ENCODE measurements around the gene PLCH1. TPM values are rescaled to one million over a fixed set of nuclear protein-coding genes. Genes with fewer than 3 reads are reported as not detected.

Gene PLCH1
- total RNA-seq, 3 donors from 2014 or later, result 0.03 to 0.08 TPM; not detected in 1

DNA sequence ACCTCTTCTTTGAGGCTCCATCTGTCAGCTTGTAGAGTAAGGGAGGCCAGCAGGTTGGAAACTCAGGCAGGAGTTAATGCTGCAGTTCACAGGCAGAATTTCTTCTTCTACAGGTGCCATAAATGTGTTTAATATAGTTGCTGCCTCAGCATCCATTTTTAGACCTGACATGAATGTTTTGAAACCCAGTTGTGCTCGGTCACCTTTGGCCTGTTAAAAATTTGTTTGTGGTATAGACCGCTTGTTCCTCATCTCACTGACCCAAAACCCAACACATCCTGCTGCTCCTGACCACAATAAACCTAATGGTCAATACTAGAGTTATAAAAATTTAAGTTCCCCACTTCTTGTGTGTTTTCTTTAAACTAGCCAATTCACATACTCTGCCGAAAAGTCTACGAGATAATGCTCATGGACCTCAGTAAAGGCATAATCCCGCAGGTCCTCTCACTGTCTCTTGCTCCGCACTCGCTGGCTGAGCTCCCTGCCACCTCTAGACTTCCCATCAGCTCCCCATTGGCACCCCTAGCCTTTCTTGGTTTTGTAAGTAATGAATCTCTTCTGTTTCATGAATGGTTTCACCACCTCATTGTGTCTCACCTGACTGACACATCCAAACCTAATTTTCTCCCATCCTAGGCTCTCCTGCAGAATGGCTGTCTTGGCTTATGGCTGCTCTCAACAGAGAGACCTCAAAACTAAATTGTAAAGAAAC lies 312.9 kb downstream of the PLCH1 start:
- H3K27me3 Mint-ChIP-seq (ENCODE audit: low read depth), result no peaks in the 10 kb centered on the region
- peaks cover 3% of the 10 kb centered on the region for H3K9me3 Mint-ChIP-seq
- no peak for ATAC-seq

DNA sequence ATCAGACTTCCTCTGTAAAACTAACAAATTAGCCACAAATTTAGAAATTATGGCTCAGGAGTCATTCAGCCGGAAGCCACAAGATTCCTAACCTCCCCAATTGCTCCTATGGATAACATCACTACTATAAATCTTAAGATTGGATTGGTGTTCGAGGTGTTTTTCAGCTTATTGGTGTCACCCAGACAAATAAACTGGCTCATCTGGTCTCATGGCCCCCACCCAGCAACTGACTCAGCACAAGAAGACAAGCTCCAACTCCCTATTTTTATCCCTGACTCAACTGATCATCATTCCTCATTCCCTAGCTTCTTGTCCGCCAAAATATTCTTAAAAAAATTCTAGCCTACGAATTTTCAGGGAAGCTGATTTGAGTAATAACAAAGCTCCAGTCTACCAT lies 316.3 kb downstream of the PLCH1 start:
- Mint-ChIP-seq H3K4me3 (no peak overlapping the region), H3K9me3 (peaks cover 3% of the 10 kb centered on the region), H3K4me1 (ENCODE audit: low read depth) (no peaks in the 10 kb centered on the region), H3K27me3 (ENCODE audit: low read depth) (no peaks in the 10 kb centered on the region), H3K36me3 (ENCODE audit: insufficient read depth) (no peaks in the 10 kb centered on the region)
- no peak for DNase-seq
- no peak for ATAC-seq

More for the DNA sequence above, 312.9 kb downstream of the PLCH1 start:
- no peak overlapping the region for H3K4me3 Mint-ChIP-seq
- no peak for DNase-seq
- no peaks in the 10 kb centered on the region for H3K36me3 Mint-ChIP-seq (ENCODE audit: insufficient read depth)
- H3K4me1 Mint-ChIP-seq (ENCODE audit: low read depth), result no peaks in the 10 kb centered on the region

GRCh38 chr3:155426524-155427230 lies 318.2 kb downstream of the PLCH1 start:
- Mint-ChIP-seq H3K4me1 (ENCODE audit: low read depth) (no peaks in the 10 kb centered on the region), H3K4me3 (no peak overlapping the region), H3K36me3 (ENCODE audit: insufficient read depth) (no peaks in the 10 kb centered on the region), H3K9me3 (peaks cover 3% of the 10 kb centered on the region), H3K27me3 (ENCODE audit: low read depth) (no peaks in the 10 kb centered on the region)
- no peak for DNase-seq
- ATAC-seq, result no peak

GRCh38 chr3:155425396-155425795 lies 319.5 kb downstream of the PLCH1 start:
- no peak for DNase-seq
- Mint-ChIP-seq H3K9me3 (peaks cover 3% of the 10 kb centered on the region), H3K4me3 (no peak overlapping the region), H3K27me3 (ENCODE audit: low read depth) (no peaks in the 10 kb centered on the region), H3K4me1 (ENCODE audit: low read depth) (no peaks in the 10 kb centered on the region), H3K36me3 (ENCODE audit: insufficient read depth) (no peaks in the 10 kb centered on the region)
- ATAC-seq, result no peak

DNA sequence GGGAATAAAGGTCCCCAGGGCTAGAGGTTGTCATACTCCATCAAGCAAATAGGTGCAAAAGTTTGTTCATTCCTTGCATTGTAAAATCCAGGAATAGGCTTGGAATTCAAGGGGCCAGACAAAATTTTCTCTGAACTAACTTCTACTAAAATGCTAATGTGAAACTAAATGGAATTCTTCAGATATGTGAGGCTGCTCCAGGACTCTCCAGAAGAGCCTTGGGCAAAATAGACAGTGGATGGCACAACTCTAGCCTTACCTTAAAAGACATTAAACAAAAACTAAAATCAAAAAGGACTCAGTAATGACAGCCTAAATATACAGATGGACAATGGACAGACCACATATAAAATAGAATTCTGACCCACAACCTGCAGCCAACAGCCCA lies 320.6 kb downstream of the PLCH1 start:
- Mint-ChIP-seq H3K9me3 (peaks cover 3% of the 10 kb centered on the region), H3K36me3 (ENCODE audit: insufficient read depth) (no peaks in the 10 kb centered on the region)
- DNase-seq, result no peak

DNA sequence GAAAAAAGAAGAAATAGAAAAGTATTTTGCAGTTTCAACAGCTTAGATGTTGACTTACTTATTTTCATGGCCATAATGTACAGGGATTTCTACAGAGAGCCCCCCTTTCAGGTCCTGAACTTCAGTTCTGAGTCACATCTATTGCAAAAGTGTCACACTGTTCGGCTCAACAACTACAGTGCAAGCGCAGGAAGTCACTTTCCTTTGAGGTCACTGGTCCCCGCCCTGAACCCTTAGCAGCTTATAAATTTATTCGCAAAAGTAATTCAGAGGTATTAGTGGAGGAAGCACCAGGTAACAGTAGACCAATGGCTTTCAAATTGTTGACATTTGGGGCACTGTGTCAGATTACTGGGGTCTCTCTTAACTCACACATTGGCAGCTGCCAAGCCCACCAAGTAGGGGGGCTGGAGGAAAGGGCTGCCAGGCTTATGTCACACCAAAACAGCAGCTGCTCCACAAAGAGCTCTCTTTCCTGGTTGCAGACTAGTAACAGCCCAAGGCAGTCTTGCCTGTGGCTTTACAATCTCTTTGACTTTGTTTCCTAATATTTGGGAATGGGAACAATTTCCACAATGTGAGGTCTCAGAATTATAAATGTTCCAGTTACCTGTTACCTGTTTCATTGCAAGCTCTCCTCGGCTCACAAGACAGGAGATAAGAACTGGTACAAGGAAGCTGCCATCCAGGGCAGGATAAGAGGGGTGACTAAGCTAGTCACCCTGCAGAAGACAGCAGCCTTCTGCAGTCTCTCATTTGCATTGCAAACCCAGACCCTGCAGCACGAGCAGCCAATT lies 321.1 kb downstream of the PLCH1 start:
- H3K4me3 Mint-ChIP-seq, result no peak overlapping the region
- DNase-seq, result no peak

More for the DNA sequence above, 320.6 kb downstream of the PLCH1 start:
- ATAC-seq, result no peak
- Mint-ChIP-seq H3K4me3 (no peak overlapping the region), H3K4me1 (ENCODE audit: low read depth) (no peaks in the 10 kb centered on the region), H3K27me3 (ENCODE audit: low read depth) (no peaks in the 10 kb centered on the region)

DNA sequence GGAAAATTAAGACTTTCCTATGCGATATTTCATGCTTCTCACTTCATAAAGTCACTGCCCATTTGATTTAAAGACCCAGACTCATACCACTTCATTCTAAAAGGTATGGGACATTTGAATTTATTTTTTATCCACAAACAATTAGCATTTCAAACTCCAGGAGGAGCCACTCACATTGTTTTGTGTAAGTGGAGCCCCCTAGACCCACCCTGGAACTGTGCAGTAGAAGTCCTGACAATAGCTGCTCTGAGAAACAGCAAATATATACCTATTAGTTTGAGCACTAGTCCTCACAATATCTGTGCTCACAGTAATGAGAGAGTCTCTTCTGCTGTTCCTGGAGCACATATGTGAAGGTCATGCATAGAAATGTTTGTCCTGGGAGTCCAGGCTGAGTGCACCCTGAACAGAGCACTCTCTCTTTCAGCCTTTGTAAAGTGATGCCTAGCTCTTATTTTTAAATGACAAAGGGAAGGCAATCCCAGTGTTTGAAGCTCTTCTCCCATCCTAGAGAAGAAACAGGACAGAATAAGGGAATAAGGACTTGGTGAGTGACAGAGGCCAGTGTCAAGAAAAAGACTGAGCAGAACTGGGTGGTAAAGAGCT lies 323.9 kb downstream of the PLCH1 start:
- H3K36me3 Mint-ChIP-seq (ENCODE audit: insufficient read depth), result no peaks in the 10 kb centered on the region

More for the DNA sequence above, 321.1 kb downstream of the PLCH1 start:
- Mint-ChIP-seq H3K4me1 (ENCODE audit: low read depth) (no peaks in the 10 kb centered on the region), H3K36me3 (ENCODE audit: insufficient read depth) (no peaks in the 10 kb centered on the region), H3K27me3 (ENCODE audit: low read depth) (no peaks in the 10 kb centered on the region), H3K9me3 (peaks cover 3% of the 10 kb centered on the region)
- no peak for ATAC-seq

DNA sequence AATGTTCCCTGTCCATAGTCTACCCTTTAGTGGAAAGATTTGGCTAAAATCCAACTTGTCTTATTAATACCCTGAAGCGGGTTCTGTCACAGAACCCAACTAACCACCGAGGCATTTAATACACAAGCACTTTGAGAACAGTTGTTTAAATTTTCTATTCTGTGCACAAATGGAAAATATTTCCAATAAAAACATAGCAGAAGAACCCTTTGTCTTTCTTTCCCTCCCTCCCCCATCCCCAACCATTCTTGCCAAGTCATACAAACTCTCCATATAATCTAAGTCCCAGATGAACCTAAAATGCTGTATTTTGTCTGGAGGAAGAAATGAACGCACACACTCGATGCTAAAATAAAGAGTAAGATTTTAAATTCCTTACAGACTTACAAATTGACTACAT lies 324.5 kb downstream of the PLCH1 start:
- Mint-ChIP-seq H3K27me3 (ENCODE audit: low read depth) (no peaks in the 10 kb centered on the region), H3K4me1 (ENCODE audit: low read depth) (no peaks in the 10 kb centered on the region)

More for the DNA sequence above, 323.9 kb downstream of the PLCH1 start:
- Mint-ChIP-seq H3K27me3 (ENCODE audit: low read depth) (no peaks in the 10 kb centered on the region), H3K4me3 (no peak overlapping the region), H3K9me3 (no peaks in the 10 kb centered on the region), H3K4me1 (ENCODE audit: low read depth) (no peaks in the 10 kb centered on the region)
- no peak for ATAC-seq
- no peak for DNase-seq

DNA sequence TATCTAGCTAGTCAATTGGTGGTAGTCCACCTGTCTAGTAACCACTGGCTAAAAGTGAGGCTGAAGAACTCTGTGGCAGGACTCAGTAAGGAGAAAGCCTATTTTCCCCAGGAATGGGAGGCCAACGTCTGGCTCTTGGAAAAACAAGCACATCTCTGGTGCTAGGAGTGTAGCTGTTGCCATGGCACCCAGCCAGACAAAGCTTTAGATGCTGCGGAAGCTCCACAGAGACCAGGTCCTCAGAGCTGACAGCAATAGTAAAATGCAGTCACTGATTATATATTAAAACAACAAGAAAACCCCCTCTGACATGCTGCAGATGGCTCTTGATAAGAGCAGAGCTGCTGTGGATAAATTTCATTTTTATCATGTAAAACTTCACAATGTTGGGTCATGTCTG lies 326.5 kb downstream of the PLCH1 start:
- Mint-ChIP-seq H3K36me3 (ENCODE audit: insufficient read depth) (no peaks in the 10 kb centered on the region), H3K4me3 (no peak overlapping the region), H3K9me3 (no peaks in the 10 kb centered on the region), H3K27me3 (ENCODE audit: low read depth) (no peaks in the 10 kb centered on the region), H3K4me1 (ENCODE audit: low read depth) (no peaks in the 10 kb centered on the region)
- ATAC-seq, result no peak
- no peak for DNase-seq

More for the DNA sequence above, 324.5 kb downstream of the PLCH1 start:
- Mint-ChIP-seq H3K4me3 (no peak overlapping the region), H3K36me3 (ENCODE audit: insufficient read depth) (no peaks in the 10 kb centered on the region), H3K9me3 (no peaks in the 10 kb centered on the region)
- no peak for ATAC-seq
- no peak for DNase-seq

GRCh38 chr3:155417119-155417517 lies 327.8 kb downstream of the PLCH1 start:
- Mint-ChIP-seq H3K36me3 (ENCODE audit: insufficient read depth) (no peaks in the 10 kb centered on the region), H3K9me3 (no peaks in the 10 kb centered on the region), H3K4me3 (no peak overlapping the region), H3K4me1 (ENCODE audit: low read depth) (no peaks in the 10 kb centered on the region), H3K27me3 (ENCODE audit: low read depth) (no peaks in the 10 kb centered on the region)
- DNase-seq (no peak), ATAC-seq (no peak)

DNA sequence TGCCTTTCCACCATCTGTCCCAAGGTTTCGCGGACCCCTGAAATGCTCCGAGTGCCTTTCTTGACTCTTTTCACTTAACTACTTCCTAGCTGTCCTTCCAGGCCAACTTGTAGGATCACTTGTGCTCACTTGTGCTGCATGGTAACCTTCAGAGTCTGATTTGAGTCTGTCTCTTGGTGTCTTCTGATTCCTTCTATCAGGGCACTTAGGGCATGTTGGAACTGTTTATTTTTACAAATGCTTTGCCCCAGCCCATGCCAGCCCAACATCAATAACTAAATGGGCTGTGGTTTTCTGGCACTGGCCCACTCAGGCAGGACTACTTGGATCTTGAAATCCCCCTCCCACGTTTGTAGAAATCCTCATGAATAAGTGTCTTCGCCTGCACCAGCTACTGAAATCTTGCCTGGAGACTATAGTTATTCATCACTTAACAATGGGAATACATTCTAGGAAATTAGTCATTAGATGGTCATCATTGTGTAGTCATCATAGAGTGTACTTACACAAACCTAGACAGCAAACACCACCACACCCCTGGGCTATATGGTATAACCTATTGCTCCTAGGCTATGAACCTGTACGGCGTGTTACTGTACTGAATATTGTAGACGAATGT lies 328.3 kb downstream of the PLCH1 start:
- no peak for ATAC-seq

GRCh38 chr3:155412904-155413303 lies 332.0 kb downstream of the PLCH1 start:
- no peaks in the 10 kb centered on the region for H3K9me3 Mint-ChIP-seq
- no peak for DNase-seq
- no peak for ATAC-seq
- H3K36me3 Mint-ChIP-seq (ENCODE audit: insufficient read depth), result no peaks in the 10 kb centered on the region
- H3K27me3 Mint-ChIP-seq (ENCODE audit: low read depth), result no peaks in the 10 kb centered on the region
- no peak overlapping the region for H3K4me3 Mint-ChIP-seq
- no peaks in the 10 kb centered on the region for H3K4me1 Mint-ChIP-seq (ENCODE audit: low read depth)

More for the DNA sequence above, 328.3 kb downstream of the PLCH1 start:
- Mint-ChIP-seq H3K4me3 (no peak overlapping the region), H3K9me3 (no peaks in the 10 kb centered on the region), H3K27me3 (ENCODE audit: low read depth) (no peaks in the 10 kb centered on the region), H3K36me3 (ENCODE audit: insufficient read depth) (no peaks in the 10 kb centered on the region), H3K4me1 (ENCODE audit: low read depth) (no peaks in the 10 kb centered on the region)
- DNase-seq, result no peak

- H3K4me1 Mint-ChIP-seq (ENCODE audit: low read depth), result no peaks in the 10 kb centered on the region
Observed at GRCh38 chr3:155411500-155412223, 333.2 kb downstream of the PLCH1 start.

More at GRCh38 chr3:155411500-155412223, 333.2 kb downstream of the PLCH1 start:
- DNase-seq (no peak), ATAC-seq (no peak)
- Mint-ChIP-seq H3K9me3 (no peaks in the 10 kb centered on the region), H3K4me3 (no peak overlapping the region), H3K27me3 (ENCODE audit: low read depth) (no peaks in the 10 kb centered on the region), H3K36me3 (ENCODE audit: insufficient read depth) (no peaks in the 10 kb centered on the region)

Data from activated T-cell treated with anti-CD3 and anti-CD28 coated beads, Interleukin-2, amount 50 U/mL, for 4 hours (primary cell).